Ishikawa (cell line): ENCODE measurements around the gene KIF5C.

Source experiments
- CEBPB ChIP-seq: IDR thresholded peaks from 2 replicates; pipeline ENCODE4 v1.6.1; 2012
- CREB1 ChIP-seq: IDR thresholded peaks from 2 replicates; pipeline ENCODE4 v1.6.1; 2012; ENCODE audit warnings: low read depth
- EGR1 ChIP-seq: IDR thresholded peaks from 2 replicates; pipeline ENCODE4 v1.6.1; 2012
- EP300 ChIP-seq: IDR thresholded peaks from 2 replicates; pipeline ENCODE4 v1.6.1; 2012; ENCODE audit warnings: borderline replicate concordance
- FOXM1 ChIP-seq: IDR thresholded peaks from 2 replicates; pipeline ENCODE4 v1.6.1; 2012; ENCODE audit warnings: low read depth, borderline replicate concordance
- MAX ChIP-seq: IDR thresholded peaks from 2 replicates; pipeline ENCODE4 v1.6.1; 2012
- NFIC ChIP-seq: IDR thresholded peaks from 2 replicates; pipeline ENCODE4 v1.6.1; 2012
- RAD21 ChIP-seq: IDR thresholded peaks from 2 replicates; pipeline ENCODE4 v1.6.1; 2012; ENCODE audit warnings: low read depth
- REST ChIP-seq: IDR thresholded peaks from 2 replicates; pipeline ENCODE4 v1.6.1; 2012; ENCODE audit warnings: low read depth, mild to moderate bottlenecking
- TAF1 ChIP-seq: IDR thresholded peaks from 2 replicates; pipeline ENCODE4 v1.6.1; 2012; ENCODE audit warnings: low read depth, mild to moderate bottlenecking
- TCF12 ChIP-seq: IDR thresholded peaks from 2 replicates; pipeline ENCODE4 v1.6.1; 2012; ENCODE audit warnings: low read depth
- TEAD4 ChIP-seq: IDR thresholded peaks from 2 replicates; pipeline ENCODE4 v1.6.1; 2012
- USF1 ChIP-seq: IDR thresholded peaks from 2 replicates; pipeline ENCODE4 v1.6.1; 2012
- YY1 ChIP-seq: IDR thresholded peaks from 2 replicates; pipeline ENCODE4 v1.6.1; 2012; ENCODE audit warnings: low read depth

GRCh38 chr2:148876202-148876594 is 1.2 kb downstream of the KIF5C start:
- no peak for TF ChIP-seq CEBPB
- TF ChIP-seq YY1: no peak
- no peak for TF ChIP-seq EGR1
- TF ChIP-seq MAX: no peak
- no peak for TF ChIP-seq REST
- TF ChIP-seq CREB1: no peak
- no peak for TF ChIP-seq TCF12
- no peak for TF ChIP-seq RAD21
- TF ChIP-seq FOXM1: no peak
- TF ChIP-seq TEAD4: no peak
- no peak for TF ChIP-seq NFIC
- TF ChIP-seq EP300: no peak
- no peak for TF ChIP-seq USF1
- TF ChIP-seq TAF1: no peak
